ENCODE results near the gene SLC38A8. TPM values are rescaled to one million over a fixed set of nuclear protein-coding genes. Genes with fewer than 3 reads are reported as not detected.

The SLC38A8 gene
- total RNA-seq, 4 donors from 2014 or later: not detected

DNA sequence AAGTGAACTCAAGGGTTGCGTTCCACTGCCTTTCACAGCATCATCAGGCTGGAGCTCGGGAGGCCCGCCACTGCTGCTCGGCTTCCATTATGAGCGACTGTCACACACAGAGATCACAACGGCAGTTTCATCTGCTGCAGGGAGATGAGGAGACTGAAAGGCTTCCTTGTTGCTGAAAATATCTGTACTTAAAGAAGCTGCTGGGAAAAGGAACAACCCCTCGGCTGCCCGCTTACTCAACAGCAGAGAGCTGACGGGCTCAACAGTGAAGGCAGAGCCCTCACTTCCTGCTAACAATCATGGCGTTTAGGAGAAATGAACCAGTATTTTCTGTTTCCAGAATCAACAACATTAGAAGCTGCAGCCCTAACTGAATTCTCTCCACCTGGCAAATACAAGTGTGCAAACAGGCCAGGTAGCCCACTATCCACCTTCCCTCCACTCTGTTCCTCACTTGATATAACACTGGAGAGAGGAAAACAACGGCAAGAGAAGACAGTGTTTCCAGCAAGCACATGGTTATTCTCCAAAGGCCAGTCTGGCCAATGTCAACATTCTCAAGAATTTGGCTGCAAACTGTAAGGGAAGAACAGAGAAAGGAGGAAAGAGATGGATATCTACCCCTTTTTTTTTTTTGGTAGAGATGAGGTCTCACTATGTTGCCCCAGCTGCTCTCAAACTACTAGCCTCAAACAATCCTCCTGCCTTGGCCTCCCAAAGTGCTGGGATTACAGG lies 40.4 kb upstream of the SLC38A8 start:
- Histone ChIP-seq H3K27ac (no peak overlapping the region), H3K36me3 (peaks cover 0 to 78% (median 3%) of the 10 kb centered on the region in 3 donors), H3K4me1 (peaks cover 0 to 7% (median 0%) of the 10 kb centered on the region in 4 donors), H3K27me3 (no peaks in the 10 kb centered on the region), H3K9me3 (no peaks in the 10 kb centered on the region), H3K4me3 (no peak overlapping the region)
- DNase-seq: no peak
- no peak for TF ChIP-seq POLR2A (IDR thresholded peaks at IDR 0.05)
- TF ChIP-seq, protein P1, sequence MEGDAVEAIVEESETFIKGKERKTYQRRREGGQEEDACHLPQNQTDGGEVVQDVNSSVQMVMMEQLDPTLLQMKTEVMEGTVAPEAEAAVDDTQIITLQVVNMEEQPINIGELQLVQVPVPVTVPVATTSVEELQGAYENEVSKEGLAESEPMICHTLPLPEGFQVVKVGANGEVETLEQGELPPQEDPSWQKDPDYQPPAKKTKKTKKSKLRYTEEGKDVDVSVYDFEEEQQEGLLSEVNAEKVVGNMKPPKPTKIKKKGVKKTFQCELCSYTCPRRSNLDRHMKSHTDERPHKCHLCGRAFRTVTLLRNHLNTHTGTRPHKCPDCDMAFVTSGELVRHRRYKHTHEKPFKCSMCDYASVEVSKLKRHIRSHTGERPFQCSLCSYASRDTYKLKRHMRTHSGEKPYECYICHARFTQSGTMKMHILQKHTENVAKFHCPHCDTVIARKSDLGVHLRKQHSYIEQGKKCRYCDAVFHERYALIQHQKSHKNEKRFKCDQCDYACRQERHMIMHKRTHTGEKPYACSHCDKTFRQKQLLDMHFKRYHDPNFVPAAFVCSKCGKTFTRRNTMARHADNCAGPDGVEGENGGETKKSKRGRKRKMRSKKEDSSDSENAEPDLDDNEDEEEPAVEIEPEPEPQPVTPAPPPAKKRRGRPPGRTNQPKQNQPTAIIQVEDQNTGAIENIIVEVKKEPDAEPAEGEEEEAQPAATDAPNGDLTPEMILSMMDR (IDR thresholded peaks at IDR 0.05): no peak

DNA sequence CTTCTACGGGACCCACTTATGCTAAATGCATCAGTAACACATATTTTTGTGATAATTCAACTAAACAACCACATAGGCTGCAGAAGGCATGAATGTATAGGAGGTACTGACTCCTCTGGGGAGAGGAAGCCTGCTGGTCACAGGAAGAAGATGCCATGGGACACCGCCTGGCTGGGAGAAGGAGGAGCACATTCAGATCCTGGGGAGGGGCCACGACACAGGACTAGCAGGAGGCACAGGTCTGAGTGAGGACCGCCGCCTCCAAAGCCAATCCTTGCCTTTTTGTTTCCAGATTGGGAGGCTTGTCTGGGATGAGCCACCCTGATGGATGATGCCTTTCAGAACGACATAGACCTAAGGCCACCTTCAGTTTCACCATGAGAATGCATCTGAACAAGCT lies 39.5 kb upstream of the SLC38A8 start:
- peaks cover 0 to 4% (median 0%) of the 10 kb centered on the region in 4 donors for H3K4me1 ChIP-seq
- no peak for TF ChIP-seq POLR2A (IDR thresholded peaks at IDR 0.05)
- TF ChIP-seq, protein P1 (IDR thresholded peaks at IDR 0.05): no peak
- H3K27ac ChIP-seq: no peak overlapping the region
- H3K27me3 ChIP-seq: no peaks in the 10 kb centered on the region
- DNase-seq: no peak
- no peaks in the 10 kb centered on the region for H3K9me3 ChIP-seq
- no peak overlapping the region for H3K4me3 ChIP-seq
- H3K36me3 ChIP-seq: peaks cover 0 to 78% (median 3%) of the 10 kb centered on the region in 3 donors

DNA sequence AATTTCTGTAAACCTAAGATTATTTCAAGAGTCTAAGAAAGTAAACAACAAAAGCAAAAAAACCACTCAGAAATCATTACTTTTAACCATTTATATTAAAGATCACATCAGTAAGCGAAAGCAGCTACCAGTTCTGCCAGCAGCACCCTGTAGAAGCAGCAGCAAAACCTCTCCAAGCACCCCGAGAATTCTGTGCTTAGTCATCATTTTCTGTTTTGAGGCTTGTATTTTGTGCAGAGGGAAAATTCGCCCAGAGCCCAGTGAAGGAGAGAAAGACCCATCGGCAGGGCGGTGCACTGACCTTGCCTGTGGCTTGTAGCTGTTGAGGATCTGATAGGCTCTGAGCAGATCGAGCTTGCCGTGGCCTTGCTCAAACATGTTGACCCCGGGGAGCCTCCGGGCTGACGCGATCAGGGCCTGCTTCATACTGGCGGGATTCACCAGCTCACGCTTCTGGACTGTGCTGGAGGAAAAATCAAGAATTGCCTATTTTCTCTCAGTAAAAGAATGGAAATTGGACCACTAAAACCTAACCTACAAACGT lies 38.9 kb upstream of the SLC38A8 start:
- Histone ChIP-seq H3K4me3 (no peak overlapping the region), H3K27ac (no peak overlapping the region), H3K27me3 (no peaks in the 10 kb centered on the region), H3K9me3 (no peaks in the 10 kb centered on the region), H3K4me1 (peaks cover 0 to 4% (median 0%) of the 10 kb centered on the region in 4 donors), H3K36me3 (peaks cover 0 to 77% (median 3%) of the 10 kb centered on the region in 3 donors)
- DNase-seq: no peak
- no peak for TF ChIP-seq POLR2A (IDR thresholded peaks at IDR 0.05)
- TF ChIP-seq, protein P1 (IDR thresholded peaks at IDR 0.05): no peak

DNA sequence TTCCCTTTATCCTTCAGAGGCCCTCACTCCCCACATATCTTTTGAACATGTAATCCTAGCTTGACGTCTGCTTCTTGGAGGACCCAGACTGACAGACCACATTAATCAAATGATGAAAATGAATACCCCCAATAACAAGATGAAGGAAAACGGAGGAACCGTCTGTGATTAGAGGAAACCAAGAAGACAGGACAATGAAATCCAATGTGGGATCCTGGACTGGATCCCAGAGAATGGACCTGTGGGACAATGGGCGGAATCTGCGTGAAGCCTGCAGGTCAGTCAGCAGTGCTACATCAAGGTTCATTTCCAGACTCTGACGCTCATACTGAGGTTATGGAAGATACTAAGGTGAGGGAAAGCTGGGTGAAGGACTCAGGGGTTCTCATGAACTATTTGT lies 38.2 kb upstream of the SLC38A8 start:
- no peaks in the 10 kb centered on the region for H3K4me1 ChIP-seq
- H3K9me3 ChIP-seq: no peaks in the 10 kb centered on the region
- peaks cover 0 to 77% (median 3%) of the 10 kb centered on the region in 3 donors for H3K36me3 ChIP-seq
- H3K27me3 ChIP-seq: no peaks in the 10 kb centered on the region
- DNase-seq: no peak
- TF ChIP-seq, protein P1 (IDR thresholded peaks at IDR 0.05): no peak
- TF ChIP-seq POLR2A (IDR thresholded peaks at IDR 0.05): no peak
- H3K27ac ChIP-seq: no peak overlapping the region
- H3K4me3 ChIP-seq: no peak overlapping the region

DNA sequence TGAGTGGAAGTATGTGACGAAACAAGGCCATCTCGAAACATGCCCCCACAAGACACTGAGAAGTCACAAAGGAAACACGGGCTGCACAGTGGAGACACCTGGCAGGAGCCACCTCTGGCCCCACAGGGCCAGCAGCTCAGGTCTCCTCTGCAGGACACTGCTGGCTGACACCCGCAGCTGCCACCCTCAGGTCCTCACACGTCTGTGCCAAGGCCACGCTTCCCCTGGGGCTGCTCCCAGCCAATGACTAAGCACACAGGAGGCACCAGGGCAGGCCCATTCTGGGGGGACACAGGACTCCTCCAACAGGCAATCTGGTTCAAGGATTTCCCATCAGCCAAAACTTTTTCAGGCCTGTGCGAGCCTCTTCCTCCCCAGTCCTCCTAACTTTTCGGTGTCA lies 37.8 kb upstream of the SLC38A8 start:
- H3K4me1 ChIP-seq: no peaks in the 10 kb centered on the region
- DNase-seq: no peak
- H3K27me3 ChIP-seq: no peaks in the 10 kb centered on the region

More for the DNA sequence above, 37.8 kb upstream of the SLC38A8 start:
- Histone ChIP-seq H3K4me3 (no peak overlapping the region), H3K27ac (no peak overlapping the region), H3K36me3 (peaks cover 0 to 80% (median 3%) of the 10 kb centered on the region in 3 donors), H3K9me3 (no peaks in the 10 kb centered on the region)
- TF ChIP-seq POLR2A (IDR thresholded peaks at IDR 0.05): no peak
- TF ChIP-seq, protein P1 (IDR thresholded peaks at IDR 0.05): no peak

Data from Peyer's patch (tissue), 4 donors.